ENCODE measurements around the gene FBXW11. TPM values are rescaled to one million over a fixed set of nuclear protein-coding genes. Genes with fewer than 3 reads are reported as not detected.

FBXW11 gene
- polyA plus RNA-seq, 1 donor (not counting 4 experiments of a cell fraction or from before 2014, with no cell fraction given), result 48.4 TPM

GRCh38 chr5:171851251-171851650, 155.2 kb downstream of the FBXW11 start:
- H3K4me1 ChIP-seq (ENCODE audit: control insufficient read depth, extremely low read depth, insufficient read depth, low read length), result no peaks in the 10 kb centered on the region
- H3K27ac ChIP-seq (ENCODE audit: control insufficient read depth, insufficient read depth, low read length), result no peak overlapping the region
- DNase-seq (ENCODE audit: low read depth, low spot score) (no peak), FAIRE-seq (no peak)
- no peaks in the 10 kb centered on the region for H3K27me3 ChIP-seq (ENCODE audit: control insufficient read depth, extremely low read depth, insufficient read depth, low read length)
- no peaks in the 10 kb centered on the region for H3K9me3 ChIP-seq (ENCODE audit: control insufficient read depth, low read depth, low read length)
- H3K36me3 ChIP-seq (ENCODE audit: control insufficient read depth in 2 of 2, extremely low read depth in 1 of 2, insufficient read depth in 2 of 2, low read length in 2 of 2), result no peaks in the 10 kb centered on the region
- H3K9ac ChIP-seq (ENCODE audit: control insufficient read depth, extremely low read depth, insufficient read depth, low read length), result no peak overlapping the region
- no peaks in the 10 kb centered on the region for H3K9me1 ChIP-seq (ENCODE audit: control insufficient read depth, extremely low read depth, insufficient read depth, low read length)
- no peak overlapping the region for H3K4me3 ChIP-seq (ENCODE audit: control insufficient read depth in 2 of 3, extremely low read depth in 1 of 3, insufficient read depth in 2 of 3, low read depth in 1 of 3, low read length in 3 of 3)
- dilution Hi-C loops (cut with MboI; ENCODE audit: extremely low pct_ligation_motif_present, low sequenced_read_pairs), result no loop called here
- no peaks in the 10 kb centered on the region for H4K20me1 ChIP-seq (ENCODE audit: control insufficient read depth, extremely low read depth, insufficient read depth, low read length)
- TF ChIP-seq, protein P1, sequence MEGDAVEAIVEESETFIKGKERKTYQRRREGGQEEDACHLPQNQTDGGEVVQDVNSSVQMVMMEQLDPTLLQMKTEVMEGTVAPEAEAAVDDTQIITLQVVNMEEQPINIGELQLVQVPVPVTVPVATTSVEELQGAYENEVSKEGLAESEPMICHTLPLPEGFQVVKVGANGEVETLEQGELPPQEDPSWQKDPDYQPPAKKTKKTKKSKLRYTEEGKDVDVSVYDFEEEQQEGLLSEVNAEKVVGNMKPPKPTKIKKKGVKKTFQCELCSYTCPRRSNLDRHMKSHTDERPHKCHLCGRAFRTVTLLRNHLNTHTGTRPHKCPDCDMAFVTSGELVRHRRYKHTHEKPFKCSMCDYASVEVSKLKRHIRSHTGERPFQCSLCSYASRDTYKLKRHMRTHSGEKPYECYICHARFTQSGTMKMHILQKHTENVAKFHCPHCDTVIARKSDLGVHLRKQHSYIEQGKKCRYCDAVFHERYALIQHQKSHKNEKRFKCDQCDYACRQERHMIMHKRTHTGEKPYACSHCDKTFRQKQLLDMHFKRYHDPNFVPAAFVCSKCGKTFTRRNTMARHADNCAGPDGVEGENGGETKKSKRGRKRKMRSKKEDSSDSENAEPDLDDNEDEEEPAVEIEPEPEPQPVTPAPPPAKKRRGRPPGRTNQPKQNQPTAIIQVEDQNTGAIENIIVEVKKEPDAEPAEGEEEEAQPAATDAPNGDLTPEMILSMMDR (optimal IDR thresholded peaks at IDR 0.05 in 1 of 3, IDR thresholded peaks at IDR 0.05 in 1 of 3, conservative IDR thresholded peaks at IDR 0.05 in 1 of 3; ENCODE audit: extremely low read depth in 1 of 3, insufficient read depth in 2 of 3, low read length in 3 of 3), result no peak
- no peak for TF ChIP-seq EZH2 (IDR thresholded peaks at IDR 0.05; ENCODE audit: low read length)
- H3K79me2 ChIP-seq (ENCODE audit: control insufficient read depth, insufficient read depth, low read length), result no peaks in the 10 kb centered on the region
- no peak overlapping the region for H2AFZ ChIP-seq (ENCODE audit: control insufficient read depth, low read length)
- no peak overlapping the region for H3K4me2 ChIP-seq (ENCODE audit: control insufficient read depth, extremely low read depth, insufficient read depth, low read depth, low read length)

DNA sequence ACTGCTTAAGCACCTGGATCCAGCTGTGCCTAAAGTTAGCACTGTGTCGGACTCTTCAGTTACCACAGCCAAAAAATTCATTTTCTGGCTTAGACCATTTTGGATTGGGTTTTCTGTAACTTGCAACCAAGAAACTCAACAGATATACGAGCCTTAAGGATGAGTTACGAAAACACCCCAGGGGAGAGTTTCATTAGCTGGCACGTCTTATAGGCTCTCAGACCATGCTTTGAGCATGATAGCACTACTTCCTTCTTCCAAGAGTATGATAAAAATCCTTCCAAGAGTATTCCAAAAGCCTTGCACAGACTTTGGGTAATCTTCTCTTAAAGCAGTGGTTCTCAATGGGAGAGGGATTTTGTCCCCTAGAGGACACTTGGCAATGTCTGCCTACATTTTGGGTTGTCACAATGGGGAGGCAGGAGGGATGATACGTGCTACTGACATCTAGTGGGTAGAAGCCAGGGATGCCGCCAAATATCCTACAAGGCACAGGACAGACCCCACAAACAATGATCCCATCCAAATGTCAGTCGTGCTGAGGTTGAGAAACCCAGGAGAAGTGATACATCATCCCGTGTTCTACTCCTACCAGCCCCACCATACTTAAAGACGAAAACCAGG, 156.0 kb downstream of the FBXW11 start:
- H3K27me3 ChIP-seq (ENCODE audit: control insufficient read depth, extremely low read depth, insufficient read depth, low read length), result no peaks in the 10 kb centered on the region
- no peaks in the 10 kb centered on the region for H3K4me1 ChIP-seq (ENCODE audit: control insufficient read depth, extremely low read depth, insufficient read depth, low read length)
- H3K4me3 ChIP-seq (ENCODE audit: control insufficient read depth in 2 of 3, extremely low read depth in 1 of 3, insufficient read depth in 2 of 3, low read depth in 1 of 3, low read length in 3 of 3), result no peak overlapping the region
- no peak for TF ChIP-seq EZH2 (IDR thresholded peaks at IDR 0.05; ENCODE audit: low read length)
- TF ChIP-seq, protein P1 (optimal IDR thresholded peaks at IDR 0.05 in 1 of 3, IDR thresholded peaks at IDR 0.05 in 1 of 3, conservative IDR thresholded peaks at IDR 0.05 in 1 of 3; ENCODE audit: extremely low read depth in 1 of 3, insufficient read depth in 2 of 3, low read length in 3 of 3), result peak in 2 of 3 experiments; percentile 39 to 76
- FAIRE-seq (peak; percentile 48), DNase-seq (ENCODE audit: low read depth, low spot score) (no peak)
- no peaks in the 10 kb centered on the region for H4K20me1 ChIP-seq (ENCODE audit: control insufficient read depth, extremely low read depth, insufficient read depth, low read length)
- H3K79me2 ChIP-seq (ENCODE audit: control insufficient read depth, insufficient read depth, low read length), result no peaks in the 10 kb centered on the region
- H3K27ac ChIP-seq (ENCODE audit: control insufficient read depth, insufficient read depth, low read length), result no peak overlapping the region
- H3K4me2 ChIP-seq (ENCODE audit: control insufficient read depth, extremely low read depth, insufficient read depth, low read depth, low read length), result no peak overlapping the region
- no peaks in the 10 kb centered on the region for H3K9me1 ChIP-seq (ENCODE audit: control insufficient read depth, extremely low read depth, insufficient read depth, low read length)
- no peak overlapping the region for H2AFZ ChIP-seq (ENCODE audit: control insufficient read depth, low read length)
- no peaks in the 10 kb centered on the region for H3K9me3 ChIP-seq (ENCODE audit: control insufficient read depth, low read depth, low read length)
- dilution Hi-C loops (cut with MboI; ENCODE audit: extremely low pct_ligation_motif_present, low sequenced_read_pairs), result no loop called here
- H3K36me3 ChIP-seq (ENCODE audit: control insufficient read depth in 2 of 2, extremely low read depth in 1 of 2, insufficient read depth in 2 of 2, low read length in 2 of 2), result no peaks in the 10 kb centered on the region
- no peak overlapping the region for H3K9ac ChIP-seq (ENCODE audit: control insufficient read depth, extremely low read depth, insufficient read depth, low read length)

All from keratinocyte (primary cell).